Heart right ventricle (tissue), 16 donors: ENCODE data around the gene CLSTN2. TPM values are rescaled to one million over a fixed set of nuclear protein-coding genes. Genes with fewer than 3 reads are reported as not detected.

Source experiments
- ATAC-seq, 8 donors: fragments of 200-7000 bp; cut with Tn5 transposase; one replicate each; pipeline ENCODE4 v1.9.1; 2020; ENCODE audit warnings: mild to moderate bottlenecking in 8 of 8, moderate library complexity in 8 of 8, moderate number of reproducible peaks in 1 of 8
- DNase-seq, 2 donors: peaks; one replicate each; pipeline ENCODE4 v3.0.0-alpha.2; 2020
- H3K27ac ChIP-seq, 10 donors: fragments of 200-600 bp; sonication (generic) in 2 of 10; one replicate each; pipeline versions ENCODE4 v1.5.0 to v1.8.0; 2020 to 2022; ENCODE audit warnings: mild to moderate bottlenecking in 3 of 10
- H3K27me3 ChIP-seq, 7 donors: fragments of 200-600 bp; one replicate each; pipeline ENCODE4 v1.8.0; 2021 to 2022; ENCODE audit warnings: mild to moderate bottlenecking in 2 of 7
- H3K36me3 ChIP-seq, 9 donors: fragments of 200-600 bp; sonication (generic) in 1 of 9; one replicate each; pipeline versions ENCODE4 v1.5.0 to v1.8.0; 2020 to 2022; ENCODE audit warnings: mild to moderate bottlenecking in 2 of 9
- H3K4me1 ChIP-seq, 9 donors: fragments of 200-600 bp; sonication (generic) in 1 of 9; one replicate each; pipeline versions ENCODE4 v1.5.0 to v1.8.0; 2020 to 2022; ENCODE audit warnings: mild to moderate bottlenecking in 4 of 9
- H3K4me3 ChIP-seq, 10 donors: fragments of 200-600 bp; sonication (generic) in 2 of 10; one replicate each; pipeline versions ENCODE4 v1.5.0 to v1.8.0; 2020 to 2022; ENCODE audit warnings: mild to moderate bottlenecking in 7 of 10, moderate library complexity in 2 of 10
- H3K9me3 ChIP-seq, 11 donors: fragments of 200-600 bp in 10 of 11; sonication (generic) in 2 of 11; one replicate each; pipeline versions ENCODE4 v1.5.0 to v1.8.0; 2013 to 2022; ENCODE audit warnings: mild to moderate bottlenecking in 2 of 11, control low read depth in 1 of 11, moderate library complexity in 1 of 11
- CTCF ChIP-seq, 9 donors: fragments of 200-600 bp; sonication (generic) in 2 of 9; IDR thresholded peaks; one replicate each; pipeline versions ENCODE4 v1.5.0 to v1.8.0; 2021 to 2022; ENCODE audit warnings: antibody characterized with exemption in 9 of 9, mild to moderate bottlenecking in 5 of 9, moderate library complexity in 1 of 9
- WGBS, 2 donors: extraction: QIAGEN DNeasy Blood & Tissue Kit; methylation state at CpG; one replicate each; pipeline ENCODE4 v1.1.7; 2013; ENCODE audit warnings: inconsistent platforms in 1 of 2; 5-methylcytosine and 5-hydroxymethylcytosine counted together
- intact Hi-C, 10 donors: fragments of 100-400 bp; cut with DNase I; formaldehyde crosslinking; loops; one replicate each; pipeline versions ENCODE4 v1.11.1 to v1.14.2; 2022
- polyA plus RNA-seq, 2 donors: library from polyadenylated mRNA; stranded (reverse); fragments of 200-250 nt; gene quantifications; one replicate each; pipeline ENCODE4 v1.2.3, GENCODE V29; 2013
- total RNA-seq, 10 donors: library from RNA; stranded (reverse); fragmentation: NEBNext Ultra II Directional in 3 of 10; extraction: Animal tissue kit (Norgen Biotek cat#: 25700) in 3 of 10; gene quantifications; one replicate each; pipeline versions ENCODE4 v1.2.1 to v1.2.4, GENCODE V29; 2021 to 2023
- donor health status: Arrhythmogenic right ventricular cardiomyopathy.
- donor health status: ischemic (EF 13 %, LVEDD 7.1; RV severe dilation, severe dysfunction).
- donor health status: healthy with polysubstance abuse.
- donor health status: DM: no; HTN: yes; CAD: no.
- donor health status: DM: no; HTN: no; CAD: no.
- donor health status: ischemic (EF 25% LVEDD 6.9; RV normal size, moderate dysfunction).
- donor health status: ischemic (EF 25% LVEDD 5.7; RV mildly dilated, moderate dysfunction).
- donor health status: healthy.
- donor health status: DM: yes; HTN: yes; CAD: no.
- donor health status: Ischemic cardiomyopathy.
- donor health status: ischemic (EF 35%, LVEDD 5.7; RV mildly dilated, moderate dysfunction).
- donor health status: nonischemic (EF 11% LVEDD 7.7; RV severe dilation, severe dysfunction).
- donor health status: DM: yes; HTN: yes; CAD: no.
- donor health status: PGD.
- donor health status: ischemic (EF 29% LVEDD 5.4; RV normal size, mild dysfunction).
- donor health status: nonischemic (EF 23%, LVEDD 6.1; RV moderate dilation, normal function).

CLSTN2 gene
- total and polyA plus RNA-seq, 12 donors = 0.57 to 10.7 (median 4.4) TPM

GRCh38 chr3:140162551-140162950 lies 227.6 kb downstream of the CLSTN2 start:
- DNase-seq (no peak), ATAC-seq (no peak)
- no peak for TF ChIP-seq CTCF (IDR thresholded peaks at IDR 0.05)
- Histone ChIP-seq H3K9me3 (peaks cover 0 to 4% (median 0%) of the 10 kb centered on the region in 11 donors), H3K27me3 (peaks cover 0 to 6% (median 0%) of the 10 kb centered on the region in 7 donors), H3K36me3 (no peaks in the 10 kb centered on the region), H3K4me3 (no peak overlapping the region), H3K4me1 (peaks cover 0 to 6% (median 0%) of the 10 kb centered on the region in 9 donors), H3K27ac (no peak overlapping the region)
- WGBS, 2 donors = 84 to 86% methylated on average over 5 of the region's 5 CpGs
- intact Hi-C loops = no loop called here

GRCh38 chr3:140163159-140163763 lies 228.3 kb downstream of the CLSTN2 start:
- H3K27ac ChIP-seq = no peak overlapping the region
- 85 to 88% methylated on average over 2 of the region's 2 CpGs for WGBS, 2 donors
- H3K36me3 ChIP-seq = no peaks in the 10 kb centered on the region
- H3K27me3 ChIP-seq = no peaks in the 10 kb centered on the region
- H3K4me3 ChIP-seq = no peak overlapping the region
- H3K9me3 ChIP-seq = peaks cover 0 to 4% (median 0%) of the 10 kb centered on the region in 11 donors
- ATAC-seq (no peak), DNase-seq (no peak)
- H3K4me1 ChIP-seq = peaks cover 0 to 6% (median 0%) of the 10 kb centered on the region in 9 donors
- intact Hi-C loops = no loop called here
- no peak for TF ChIP-seq CTCF (IDR thresholded peaks at IDR 0.05)

- Histone ChIP-seq H3K4me3 (no peak overlapping the region), H3K36me3 (no peaks in the 10 kb centered on the region), H3K27ac (no peak overlapping the region), H3K27me3 (no peaks in the 10 kb centered on the region), H3K9me3 (peaks cover 0 to 2% (median 0%) of the 10 kb centered on the region in 11 donors), H3K4me1 (peaks cover 0 to 6% (median 0%) of the 10 kb centered on the region in 9 donors)
- no peak for ATAC-seq
- WGBS, 2 donors = 66 to 71% methylated on average over 2 of the region's 2 CpGs
- no peak for DNase-seq
- no peak for TF ChIP-seq CTCF (IDR thresholded peaks at IDR 0.05)
- intact Hi-C loops = no loop called here
Measured at GRCh38 chr3:140164156-140164555, 229.2 kb downstream of the CLSTN2 start.

- peaks cover 0 to 6% (median 0%) of the 10 kb centered on the region in 9 donors for H3K4me1 ChIP-seq
- no peak overlapping the region for H3K4me3 ChIP-seq
- no peaks in the 10 kb centered on the region for H3K36me3 ChIP-seq
- ATAC-seq (no peak), DNase-seq (no peak)
- no peaks in the 10 kb centered on the region for H3K27me3 ChIP-seq
- intact Hi-C loops = no loop called here
- H3K9me3 ChIP-seq = peaks cover 0 to 5% (median 0%) of the 10 kb centered on the region in 11 donors
- no peak for TF ChIP-seq CTCF (IDR thresholded peaks at IDR 0.05)
- H3K27ac ChIP-seq = no peak overlapping the region
- WGBS, 2 donors = 87% methylated on average over 7 of the region's 7 CpGs
Measured at GRCh38 chr3:140164922-140165590, 230.1 kb downstream of the CLSTN2 start.
